Activated CD8-positive, alpha-beta T cell treated with anti-CD3 and anti-CD28 coated beads for 36 hours (primary cell): ENCODE measurements around the gene MESP2. TPM values are rescaled to one million over a fixed set of nuclear protein-coding genes. Genes with fewer than 3 reads are reported as not detected.

Experiments
- ATAC-seq: fragments of 200-7000 bp; cut with Tn5 transposase; one replicate; pipeline ENCODE4 v1.10.0; 2021; ENCODE audit warnings: mild to moderate bottlenecking, moderate library complexity
- CTCF ChIA-PET: fragments of 350-600 bp; sonication (Branson Sonifier 250); formaldehyde crosslinking; loops from one replicate; lab custom pipeline; 2021; ENCODE audit warnings: antibody characterized with exemption; lab: Charles Lee
- POLR2A ChIA-PET: fragments of 350-600 bp; sonication (Branson Sonifier 250); formaldehyde crosslinking; loops from one replicate; lab custom pipeline; 2021; ENCODE audit warnings: antibody characterized with exemption; lab: Charles Lee
- DNase-seq: peaks from one replicate; pipeline ENCODE4 v3.0.0-alpha.2; 2020
- H3K27ac Mint-ChIP-seq: one replicate; pipeline ENCODE4 v1.8.0; 2021; ENCODE audit warnings: mild to moderate bottlenecking, mixed read lengths
- H3K27me3 Mint-ChIP-seq: one replicate; pipeline ENCODE4 v1.8.0; 2021; ENCODE audit warnings: mixed read lengths
- H3K36me3 Mint-ChIP-seq: one replicate; pipeline ENCODE4 v1.8.0; 2021; ENCODE audit warnings: low read depth, mixed read lengths
- H3K4me1 Mint-ChIP-seq: one replicate; pipeline ENCODE4 v1.8.0; 2021; ENCODE audit warnings: low read depth, mixed read lengths
- H3K4me3 Mint-ChIP-seq: one replicate; pipeline ENCODE4 v1.8.0; 2021; ENCODE audit warnings: mild to moderate bottlenecking, moderate library complexity, mixed read lengths
- H3K9me3 Mint-ChIP-seq: one replicate; pipeline ENCODE4 v1.8.0; 2021; ENCODE audit warnings: mixed read lengths
- intact Hi-C: fragments of 100-400 bp; cut with micrococcal nuclease; formaldehyde crosslinking; loops from one replicate; pipeline ENCODE4 v1.10.0; 2022
- total RNA-seq, 2 experiments: library from RNA; stranded (reverse); gene quantifications; one replicate each; pipeline ENCODE4 v1.2.3, GENCODE V29; 2021
- TF ChIP-seq, protein P1 (sequence below): fragments of 200-600 bp; IDR thresholded peaks from one replicate; pipeline ENCODE4 v1.8.0; 2022; ENCODE audit warnings: antibody characterized with exemption, mild to moderate bottlenecking

Gene MESP2
- total RNA-seq, 2 experiments from 2014 or later, result not detected

DNA sequence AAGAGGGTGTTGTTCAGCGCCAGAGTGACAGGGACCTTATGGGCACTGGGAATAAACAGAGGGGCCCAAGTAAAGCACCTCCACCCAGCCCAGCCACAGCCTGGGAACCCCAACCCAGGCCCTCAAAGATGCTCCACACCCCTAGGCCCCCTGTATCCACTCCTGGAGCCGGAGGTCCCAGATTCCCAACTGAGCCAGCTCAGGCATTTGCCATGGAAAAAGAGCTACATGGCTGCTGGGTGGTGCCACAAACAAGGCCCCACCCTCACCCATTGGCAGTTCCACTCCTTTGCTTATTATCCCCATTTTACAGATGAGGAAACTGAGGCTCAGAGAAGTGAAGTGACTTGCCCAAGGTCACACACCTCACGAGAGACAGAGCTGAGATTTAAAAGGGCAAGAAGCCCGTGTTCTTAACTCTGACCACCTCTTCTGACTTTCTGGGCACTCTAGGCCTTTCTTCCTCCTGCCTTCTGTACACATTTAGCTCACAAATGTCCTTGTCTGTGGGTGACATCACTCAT, 21.6 kb downstream of the MESP2 start:
- H3K4me3 Mint-ChIP-seq, result no peak overlapping the region
- CTCF ChIA-PET, result no interaction called here
- H3K4me1 Mint-ChIP-seq, result no peaks in the 10 kb centered on the region
- no peak overlapping the region for H3K27ac Mint-ChIP-seq
- ATAC-seq (no peak), DNase-seq (no peak)
- H3K9me3 Mint-ChIP-seq, result peaks cover 5% of the 10 kb centered on the region
- intact Hi-C loops, result no loop called here
- H3K36me3 Mint-ChIP-seq, result no peaks in the 10 kb centered on the region
- TF ChIP-seq, protein P1, sequence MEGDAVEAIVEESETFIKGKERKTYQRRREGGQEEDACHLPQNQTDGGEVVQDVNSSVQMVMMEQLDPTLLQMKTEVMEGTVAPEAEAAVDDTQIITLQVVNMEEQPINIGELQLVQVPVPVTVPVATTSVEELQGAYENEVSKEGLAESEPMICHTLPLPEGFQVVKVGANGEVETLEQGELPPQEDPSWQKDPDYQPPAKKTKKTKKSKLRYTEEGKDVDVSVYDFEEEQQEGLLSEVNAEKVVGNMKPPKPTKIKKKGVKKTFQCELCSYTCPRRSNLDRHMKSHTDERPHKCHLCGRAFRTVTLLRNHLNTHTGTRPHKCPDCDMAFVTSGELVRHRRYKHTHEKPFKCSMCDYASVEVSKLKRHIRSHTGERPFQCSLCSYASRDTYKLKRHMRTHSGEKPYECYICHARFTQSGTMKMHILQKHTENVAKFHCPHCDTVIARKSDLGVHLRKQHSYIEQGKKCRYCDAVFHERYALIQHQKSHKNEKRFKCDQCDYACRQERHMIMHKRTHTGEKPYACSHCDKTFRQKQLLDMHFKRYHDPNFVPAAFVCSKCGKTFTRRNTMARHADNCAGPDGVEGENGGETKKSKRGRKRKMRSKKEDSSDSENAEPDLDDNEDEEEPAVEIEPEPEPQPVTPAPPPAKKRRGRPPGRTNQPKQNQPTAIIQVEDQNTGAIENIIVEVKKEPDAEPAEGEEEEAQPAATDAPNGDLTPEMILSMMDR, result no peak
- H3K27me3 Mint-ChIP-seq, result peaks cover 7% of the 10 kb centered on the region
- POLR2A ChIA-PET, result no interaction called here

DNA sequence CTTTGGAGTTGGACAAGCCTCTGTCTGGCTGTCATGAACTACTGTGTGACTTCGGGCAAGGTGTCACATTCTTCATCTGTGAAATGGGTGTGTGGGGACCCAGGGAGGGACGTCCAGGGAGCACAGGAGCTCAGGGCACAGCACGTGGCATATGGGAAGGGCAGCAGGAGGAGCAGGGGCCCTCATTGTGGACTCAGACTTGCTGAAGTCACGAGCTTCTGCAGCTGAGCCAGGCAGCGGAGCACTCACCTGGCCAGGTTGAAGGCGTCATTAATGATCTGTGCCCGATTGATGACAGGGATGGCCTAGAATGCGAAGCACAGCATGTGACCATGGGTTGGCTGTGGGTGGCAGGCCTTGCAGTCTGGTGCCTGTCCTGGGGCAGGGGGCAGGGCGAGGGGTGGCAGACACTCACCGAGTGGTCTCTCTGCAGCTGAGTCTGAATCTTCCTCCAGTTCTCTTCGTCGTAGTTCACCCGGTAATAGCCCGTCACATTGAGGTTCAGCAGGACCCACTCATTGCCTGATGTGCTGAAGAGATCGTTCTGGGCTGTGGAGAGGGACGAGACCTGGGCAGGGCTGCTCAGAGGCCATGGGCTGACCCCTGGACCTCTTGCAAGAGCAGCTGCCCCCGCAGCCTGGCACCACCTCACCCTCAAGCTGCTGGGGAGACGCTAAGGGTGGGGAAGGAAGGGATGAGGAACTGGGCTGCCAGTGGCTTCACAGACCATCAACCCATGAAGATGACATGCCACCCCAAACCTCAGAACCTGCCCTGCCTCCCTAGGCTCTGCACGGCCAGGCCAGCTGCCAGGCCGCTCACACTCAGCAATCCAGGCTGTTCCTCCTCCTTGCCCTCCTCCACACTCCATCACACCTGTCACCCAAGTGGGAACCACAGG, 23.1 kb downstream of the MESP2 start:
- H3K27me3 Mint-ChIP-seq, result peaks cover 5% of the 10 kb centered on the region
- ChIA-PET POLR2A (interaction anchor here (0.6 kb wide), 1 partner anchor 10 kb away, joined by 3 read pairs; no protein-coding TSS in a partner anchor), CTCF (no interaction called here)
- TF ChIP-seq, protein P1, result no peak
- no peak overlapping the region for H3K27ac Mint-ChIP-seq
- DNase-seq (no peak), ATAC-seq (no peak)
- H3K4me3 Mint-ChIP-seq, result no peak overlapping the region
- intact Hi-C loops, result no loop called here
- no peaks in the 10 kb centered on the region for H3K4me1 Mint-ChIP-seq
- no peaks in the 10 kb centered on the region for H3K36me3 Mint-ChIP-seq
- peaks cover 5% of the 10 kb centered on the region for H3K9me3 Mint-ChIP-seq

DNA sequence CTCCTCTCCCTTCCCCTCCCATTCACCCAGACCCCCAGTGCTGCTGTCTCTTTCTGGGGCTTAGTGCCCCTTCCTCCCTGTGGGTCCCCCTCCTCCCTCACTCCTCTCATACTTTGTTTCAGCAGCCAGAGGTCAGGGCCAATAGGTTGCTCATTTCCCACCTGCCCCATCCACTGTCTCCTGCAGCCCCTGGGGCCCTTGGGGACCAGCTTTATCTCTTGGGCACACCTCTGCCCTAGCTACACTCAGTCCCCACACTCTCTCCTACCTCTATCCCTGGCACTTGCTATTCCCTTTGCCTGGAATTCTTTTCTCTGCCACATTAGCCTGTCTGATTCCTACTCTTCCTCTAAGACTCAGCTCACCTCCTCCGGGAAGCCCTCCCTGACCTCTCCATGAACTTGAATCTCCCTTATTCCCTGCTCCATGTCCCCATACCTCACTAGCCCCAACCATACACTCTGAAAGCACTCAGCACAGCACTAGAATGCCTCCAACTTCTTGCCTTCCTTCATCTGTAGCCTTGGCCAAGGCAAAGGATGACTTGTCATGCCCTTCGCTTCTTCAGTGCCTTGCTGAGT, 23.9 kb downstream of the MESP2 start:
- peaks cover 5% of the 10 kb centered on the region for H3K9me3 Mint-ChIP-seq
- ChIA-PET POLR2A (no interaction called here), CTCF (no interaction called here)
- intact Hi-C loops, result no loop called here
- H3K4me3 Mint-ChIP-seq, result no peak overlapping the region
- peaks cover 5% of the 10 kb centered on the region for H3K27me3 Mint-ChIP-seq
- no peak for ATAC-seq
- no peak overlapping the region for H3K27ac Mint-ChIP-seq
- DNase-seq, result no peak
- H3K36me3 Mint-ChIP-seq, result no peaks in the 10 kb centered on the region
- H3K4me1 Mint-ChIP-seq, result no peaks in the 10 kb centered on the region
- TF ChIP-seq, protein P1, result no peak

DNA sequence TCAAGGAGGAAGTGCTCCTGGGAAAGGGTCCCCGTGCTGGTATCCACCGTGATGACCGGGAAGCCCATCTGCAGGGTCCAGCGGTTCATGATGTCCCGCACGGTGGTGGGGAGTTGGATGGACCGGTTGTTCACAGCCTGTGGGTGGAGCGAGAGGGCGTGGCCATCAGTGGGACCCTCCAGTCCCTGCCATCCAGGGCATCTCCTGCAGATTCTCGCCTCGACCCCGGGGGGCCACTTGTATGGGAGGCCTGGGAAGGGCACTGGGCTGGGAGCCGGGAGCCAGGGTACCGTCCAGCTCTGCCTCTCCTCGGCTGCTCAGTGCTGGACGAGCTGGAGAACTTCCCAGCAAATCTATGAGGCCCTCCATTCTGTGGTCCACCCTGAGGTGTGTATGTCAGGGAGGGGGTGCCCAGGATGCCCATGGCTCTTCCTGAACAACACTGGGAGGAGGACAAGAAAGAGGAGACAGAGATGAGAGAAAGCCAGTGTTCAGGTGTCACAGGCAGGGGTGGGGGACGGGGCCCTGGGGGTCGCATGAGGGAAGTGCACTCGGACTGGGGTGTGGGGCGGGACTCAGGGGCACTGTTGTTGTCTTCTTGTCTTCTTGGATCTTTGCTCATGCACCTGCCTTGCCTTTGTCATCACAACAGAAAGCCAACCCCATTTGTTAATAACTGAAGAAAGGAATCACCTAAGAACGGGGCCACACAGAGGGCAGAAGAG, 25.5 kb downstream of the MESP2 start:
- H3K9me3 Mint-ChIP-seq, result peaks cover 2% of the 10 kb centered on the region
- no peak overlapping the region for H3K4me3 Mint-ChIP-seq
- ChIA-PET POLR2A (no interaction called here), CTCF (no interaction called here)
- H3K27ac Mint-ChIP-seq, result no peak overlapping the region
- peaks cover 5% of the 10 kb centered on the region for H3K27me3 Mint-ChIP-seq
- H3K4me1 Mint-ChIP-seq, result no peaks in the 10 kb centered on the region
- no peak for DNase-seq
- intact Hi-C loops, result no loop called here
- TF ChIP-seq, protein P1, result no peak
- H3K36me3 Mint-ChIP-seq, result no peaks in the 10 kb centered on the region
- no peak for ATAC-seq
